BE2C (cell line): ENCODE results near the gene ORMDL1.

Experiments used
- DNase-seq: peaks from one replicate; pipeline ENCODE4 v3.0.0-alpha.2; 2020
- H3K27me3 ChIP-seq: fragments of 250-450 bp; sonication (Bioruptor Pico); 2 replicates; pipeline ENCODE4 v1.5.1; 2020; ENCODE audit warnings: mild to moderate bottlenecking
- H3K36me3 ChIP-seq: fragments of 250-450 bp; sonication (Bioruptor Pico); 2 replicates; pipeline ENCODE4 v1.5.1; 2020; ENCODE audit warnings: mild to moderate bottlenecking
- H3K4me1 ChIP-seq: fragments of 250-450 bp; sonication (Bioruptor Pico); 2 replicates; pipeline ENCODE4 v1.5.1; 2020
- H3K4me3 ChIP-seq: 2 replicates; pipeline ENCODE4 v1.5.1; 2011; ENCODE audit warnings: low read depth, low read length
- H3K9me3 ChIP-seq: fragments of 250-450 bp; sonication (Bioruptor Pico); 2 replicates; pipeline ENCODE4 v1.5.1; 2020
- TF ChIP-seq, protein P1 (sequence below): IDR thresholded peaks from 2 replicates; pipeline ENCODE4 v1.5.1; 2012; ENCODE audit warnings: mild to moderate bottlenecking, low read depth, low read length

Gene ORMDL1

GRCh38 chr2:189723192-189723591, 60.9 kb downstream of the ORMDL1 start:
- H3K4me3 ChIP-seq, result no peak overlapping the region
- H3K27me3 ChIP-seq, result no peaks in the 10 kb centered on the region
- no peak for DNase-seq
- H3K4me1 ChIP-seq, result no peaks in the 10 kb centered on the region
- no peaks in the 10 kb centered on the region for H3K36me3 ChIP-seq
- TF ChIP-seq, protein P1, sequence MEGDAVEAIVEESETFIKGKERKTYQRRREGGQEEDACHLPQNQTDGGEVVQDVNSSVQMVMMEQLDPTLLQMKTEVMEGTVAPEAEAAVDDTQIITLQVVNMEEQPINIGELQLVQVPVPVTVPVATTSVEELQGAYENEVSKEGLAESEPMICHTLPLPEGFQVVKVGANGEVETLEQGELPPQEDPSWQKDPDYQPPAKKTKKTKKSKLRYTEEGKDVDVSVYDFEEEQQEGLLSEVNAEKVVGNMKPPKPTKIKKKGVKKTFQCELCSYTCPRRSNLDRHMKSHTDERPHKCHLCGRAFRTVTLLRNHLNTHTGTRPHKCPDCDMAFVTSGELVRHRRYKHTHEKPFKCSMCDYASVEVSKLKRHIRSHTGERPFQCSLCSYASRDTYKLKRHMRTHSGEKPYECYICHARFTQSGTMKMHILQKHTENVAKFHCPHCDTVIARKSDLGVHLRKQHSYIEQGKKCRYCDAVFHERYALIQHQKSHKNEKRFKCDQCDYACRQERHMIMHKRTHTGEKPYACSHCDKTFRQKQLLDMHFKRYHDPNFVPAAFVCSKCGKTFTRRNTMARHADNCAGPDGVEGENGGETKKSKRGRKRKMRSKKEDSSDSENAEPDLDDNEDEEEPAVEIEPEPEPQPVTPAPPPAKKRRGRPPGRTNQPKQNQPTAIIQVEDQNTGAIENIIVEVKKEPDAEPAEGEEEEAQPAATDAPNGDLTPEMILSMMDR, result no peak
- H3K9me3 ChIP-seq, result no peaks in the 10 kb centered on the region
